ENCODE measurements around the gene SYNGR2. TPM values are rescaled to one million over a fixed set of nuclear protein-coding genes. Genes with fewer than 3 reads are reported as not detected.

Gene SYNGR2
- total RNA-seq, 1 donor = 3.3 TPM

DNA sequence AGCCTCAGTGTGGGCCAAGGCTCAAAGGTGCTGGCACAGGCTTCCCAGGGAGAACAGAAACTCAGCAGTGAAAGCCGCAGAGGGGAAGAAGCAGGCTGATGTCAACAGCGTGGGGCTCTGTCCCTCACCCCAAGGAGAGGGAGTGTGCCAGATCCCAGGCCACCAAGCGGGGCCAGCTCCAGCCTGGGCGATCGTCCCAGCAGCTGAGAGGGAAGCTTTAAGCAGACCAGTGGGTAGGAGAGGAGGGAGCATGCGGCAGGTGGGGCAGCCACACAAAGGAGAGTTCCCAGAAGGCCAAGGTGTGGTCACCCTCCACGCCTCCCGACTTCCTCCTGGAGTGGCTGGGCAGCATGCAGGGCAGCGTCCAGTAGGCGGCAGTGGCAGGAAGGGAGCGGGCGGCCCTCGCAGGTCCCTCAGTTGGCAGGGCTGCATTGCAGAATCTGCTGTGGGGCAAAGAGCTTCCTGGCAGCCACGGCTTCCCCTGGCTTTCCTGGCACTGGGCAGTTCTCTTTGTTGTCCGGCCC lies 6.0 kb downstream of the SYNGR2 start:
- H2AFZ ChIP-seq (ENCODE audit: low read length) = no peak overlapping the region
- peaks cover 12% of the 10 kb centered on the region for H3K36me3 ChIP-seq (ENCODE audit: insufficient read depth, low read length)
- no peak overlapping the region for H3K27ac ChIP-seq (ENCODE audit: low read depth, low read length)
- H4K20me1 ChIP-seq (ENCODE audit: insufficient read depth, low read length) = peaks cover 12% of the 10 kb centered on the region
- no peak overlapping the region for H3K4me3 ChIP-seq (ENCODE audit: insufficient read depth, low read length)
- no peaks in the 10 kb centered on the region for H3K4me1 ChIP-seq (ENCODE audit: insufficient read depth, low read length)
- DNase-seq (ENCODE audit: insufficient read length, low spot score, missing footprints) = peak; percentile 83
- H3K27me3 ChIP-seq (ENCODE audit: insufficient read depth, low read length) = no peaks in the 10 kb centered on the region
- H3K9me3 ChIP-seq (ENCODE audit: low read depth, low read length) = no peaks in the 10 kb centered on the region
- H3K4me2 ChIP-seq (ENCODE audit: insufficient read depth, low read length) = no peak overlapping the region
- TF ChIP-seq, protein P1, sequence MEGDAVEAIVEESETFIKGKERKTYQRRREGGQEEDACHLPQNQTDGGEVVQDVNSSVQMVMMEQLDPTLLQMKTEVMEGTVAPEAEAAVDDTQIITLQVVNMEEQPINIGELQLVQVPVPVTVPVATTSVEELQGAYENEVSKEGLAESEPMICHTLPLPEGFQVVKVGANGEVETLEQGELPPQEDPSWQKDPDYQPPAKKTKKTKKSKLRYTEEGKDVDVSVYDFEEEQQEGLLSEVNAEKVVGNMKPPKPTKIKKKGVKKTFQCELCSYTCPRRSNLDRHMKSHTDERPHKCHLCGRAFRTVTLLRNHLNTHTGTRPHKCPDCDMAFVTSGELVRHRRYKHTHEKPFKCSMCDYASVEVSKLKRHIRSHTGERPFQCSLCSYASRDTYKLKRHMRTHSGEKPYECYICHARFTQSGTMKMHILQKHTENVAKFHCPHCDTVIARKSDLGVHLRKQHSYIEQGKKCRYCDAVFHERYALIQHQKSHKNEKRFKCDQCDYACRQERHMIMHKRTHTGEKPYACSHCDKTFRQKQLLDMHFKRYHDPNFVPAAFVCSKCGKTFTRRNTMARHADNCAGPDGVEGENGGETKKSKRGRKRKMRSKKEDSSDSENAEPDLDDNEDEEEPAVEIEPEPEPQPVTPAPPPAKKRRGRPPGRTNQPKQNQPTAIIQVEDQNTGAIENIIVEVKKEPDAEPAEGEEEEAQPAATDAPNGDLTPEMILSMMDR (IDR thresholded peaks at IDR 0.05; ENCODE audit: extremely low read depth, low read depth, low read length) = no peak
- H3K79me2 ChIP-seq (ENCODE audit: insufficient read depth, low read length) = no peaks in the 10 kb centered on the region

DNA sequence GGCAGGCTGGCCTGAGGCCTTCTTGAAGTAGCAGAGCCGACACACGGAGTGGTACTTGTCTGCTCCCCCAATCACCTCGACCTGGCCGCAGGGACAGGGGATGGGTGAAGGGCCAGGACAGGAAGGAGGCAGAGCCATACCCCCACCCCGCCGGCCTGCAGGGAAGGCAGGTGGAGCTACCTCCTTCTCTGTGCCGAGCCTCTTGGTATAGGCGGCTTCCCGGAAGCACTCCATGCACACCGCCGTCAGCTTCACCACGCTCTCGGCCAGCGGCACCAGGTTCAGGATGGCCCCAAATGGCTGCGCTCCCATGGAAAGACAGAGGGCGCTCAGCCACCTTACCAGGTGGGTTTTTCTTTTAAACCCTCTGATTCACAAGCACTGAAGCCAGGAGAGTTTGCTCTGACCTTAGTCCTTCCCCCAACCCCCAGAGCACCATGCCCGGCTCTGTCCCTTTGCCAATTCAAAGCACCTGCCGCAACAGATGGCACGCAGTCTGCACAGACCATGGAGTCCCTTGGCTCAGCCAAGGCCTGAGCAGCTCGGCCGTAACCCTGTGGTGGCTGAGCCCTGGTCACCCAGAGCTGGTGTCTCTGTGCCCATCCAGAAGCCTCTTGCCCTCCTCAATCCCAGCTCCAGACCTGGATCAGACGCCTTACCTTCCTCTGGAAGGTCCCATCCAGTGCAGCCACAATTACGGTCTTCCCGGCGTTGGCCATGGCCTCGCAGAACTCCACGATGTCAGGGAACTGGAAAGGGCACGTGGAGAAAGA lies 6.7 kb downstream of the SYNGR2 start:
- H3K4me2 ChIP-seq (ENCODE audit: insufficient read depth, low read length) = no peak overlapping the region
- H3K27me3 ChIP-seq (ENCODE audit: insufficient read depth, low read length) = no peaks in the 10 kb centered on the region
- TF ChIP-seq, protein P1 (IDR thresholded peaks at IDR 0.05; ENCODE audit: extremely low read depth, low read depth, low read length) = no peak
- no peak overlapping the region for H3K4me3 ChIP-seq (ENCODE audit: insufficient read depth, low read length)
- H3K27ac ChIP-seq (ENCODE audit: low read depth, low read length) = no peak overlapping the region
- no peaks in the 10 kb centered on the region for H3K4me1 ChIP-seq (ENCODE audit: insufficient read depth, low read length)
- DNase-seq (ENCODE audit: insufficient read length, low spot score, missing footprints) = peak; percentile 69
- H2AFZ ChIP-seq (ENCODE audit: low read length) = no peak overlapping the region
- H3K79me2 ChIP-seq (ENCODE audit: insufficient read depth, low read length) = no peaks in the 10 kb centered on the region
- H3K36me3 ChIP-seq (ENCODE audit: insufficient read depth, low read length) = peaks cover 12% of the 10 kb centered on the region
- H4K20me1 ChIP-seq (ENCODE audit: insufficient read depth, low read length) = peaks cover 5% of the 10 kb centered on the region
- H3K9me3 ChIP-seq (ENCODE audit: low read depth, low read length) = no peaks in the 10 kb centered on the region

DNA sequence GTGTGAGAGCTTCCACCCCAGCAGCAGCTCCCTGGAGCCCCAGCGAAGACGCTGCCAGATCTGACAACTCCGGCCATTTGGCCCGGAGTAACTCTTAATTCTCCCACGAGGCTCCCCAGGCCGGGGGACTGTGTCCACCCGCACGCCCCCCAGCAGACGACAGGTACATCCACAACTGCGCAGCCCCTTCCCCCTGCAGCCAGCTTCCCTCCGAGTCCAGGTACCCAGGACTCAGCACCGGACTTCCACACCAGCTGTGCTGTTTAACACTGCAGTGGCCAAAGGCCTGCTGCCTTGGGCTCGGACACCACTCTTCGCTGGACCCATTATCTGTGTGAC lies 7.2 kb downstream of the SYNGR2 start:
- Histone ChIP-seq H3K9me3 (ENCODE audit: low read depth, low read length) (no peaks in the 10 kb centered on the region), H3K4me2 (ENCODE audit: insufficient read depth, low read length) (no peak overlapping the region), H2AFZ (ENCODE audit: low read length) (no peak overlapping the region), H3K4me1 (ENCODE audit: insufficient read depth, low read length) (no peaks in the 10 kb centered on the region), H3K79me2 (ENCODE audit: insufficient read depth, low read length) (no peaks in the 10 kb centered on the region), H3K4me3 (ENCODE audit: insufficient read depth, low read length) (no peak overlapping the region), H4K20me1 (ENCODE audit: insufficient read depth, low read length) (peaks cover 5% of the 10 kb centered on the region), H3K27ac (ENCODE audit: low read depth, low read length) (no peak overlapping the region), H3K27me3 (ENCODE audit: insufficient read depth, low read length) (no peaks in the 10 kb centered on the region), H3K36me3 (ENCODE audit: insufficient read depth, low read length) (peaks cover 12% of the 10 kb centered on the region)
- TF ChIP-seq, protein P1 (IDR thresholded peaks at IDR 0.05; ENCODE audit: extremely low read depth, low read depth, low read length) = no peak
- DNase-seq (ENCODE audit: insufficient read length, low spot score, missing footprints) = no peak

DNA sequence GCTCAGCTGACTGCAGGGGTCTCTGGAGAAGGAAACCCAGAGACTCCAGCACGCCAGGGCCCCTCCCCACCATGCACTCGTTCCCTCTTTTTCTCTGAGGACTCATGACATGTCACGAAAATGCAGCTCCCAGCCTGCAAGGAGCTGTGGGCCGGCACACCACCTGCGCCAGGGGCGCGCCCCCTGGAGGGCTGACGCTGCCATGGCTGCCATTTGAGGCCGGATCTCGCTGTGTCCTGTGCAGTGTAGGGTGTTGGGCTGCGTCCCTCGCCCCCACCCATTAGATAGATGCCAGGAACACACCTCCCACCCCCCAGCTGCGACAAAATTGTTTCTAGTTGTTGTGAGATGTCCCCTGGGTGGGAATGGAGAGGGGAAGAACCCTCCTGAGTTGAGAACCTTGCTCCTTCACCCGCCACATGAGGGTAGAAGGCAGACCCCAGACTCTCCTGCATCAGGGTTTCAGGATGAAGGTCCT lies 8.2 kb downstream of the SYNGR2 start:
- no peaks in the 10 kb centered on the region for H3K9me3 ChIP-seq (ENCODE audit: low read depth, low read length)
- TF ChIP-seq, protein P1 (IDR thresholded peaks at IDR 0.05; ENCODE audit: extremely low read depth, low read depth, low read length) = peak; percentile 66
- H3K36me3 ChIP-seq (ENCODE audit: insufficient read depth, low read length) = peaks cover 12% of the 10 kb centered on the region
- DNase-seq (ENCODE audit: insufficient read length, low spot score, missing footprints) = peak; percentile 92
- no peaks in the 10 kb centered on the region for H3K27me3 ChIP-seq (ENCODE audit: insufficient read depth, low read length)
- H3K27ac ChIP-seq (ENCODE audit: low read depth, low read length) = no peak overlapping the region
- H3K79me2 ChIP-seq (ENCODE audit: insufficient read depth, low read length) = no peaks in the 10 kb centered on the region
- H3K4me3 ChIP-seq (ENCODE audit: insufficient read depth, low read length) = no peak overlapping the region
- no peak overlapping the region for H3K4me2 ChIP-seq (ENCODE audit: insufficient read depth, low read length)
- H4K20me1 ChIP-seq (ENCODE audit: insufficient read depth, low read length) = peaks cover 5% of the 10 kb centered on the region
- no peak overlapping the region for H2AFZ ChIP-seq (ENCODE audit: low read length)
- H3K4me1 ChIP-seq (ENCODE audit: insufficient read depth, low read length) = no peaks in the 10 kb centered on the region
